K562 (cell line): ENCODE data around the gene PTAFR. TPM values are rescaled to one million over a fixed set of nuclear protein-coding genes. Genes with fewer than 3 reads are reported as not detected.

ENCODE experiments used
- ATAC-seq: fragments of 200-7000 bp; cut with Tn5 transposase; 3 replicates; pipeline ENCODE4 v1.9.1; 2020; ENCODE audit warnings: moderate library complexity
- BruUV-seq: library from RNA; stranded (reverse); fragments of 400-500 nt; replicated peaks from 2 replicates; lab custom pipeline; 2021; lab: Mats Ljungman, UMichigan
- CTCF ChIA-PET: fragments of 300-600 bp; formaldehyde crosslinking; extraction: SDS; loops from one replicate; lab custom pipeline; 2021; ENCODE audit warnings: low intra/inter-chr PET ratio; lab: Yijun Ruan, JAX
- POLR2A ChIA-PET: fragments of 300-600, 350-650 bp; sonication (Branson Sonifier 250); formaldehyde crosslinking; extraction: SDS; loops from one replicate; lab custom pipeline; 2021; ENCODE audit warnings: antibody characterized with exemption, inconsistent platforms; lab: Yijun Ruan, JAX
- DNase-seq, 4 experiments: peaks; one replicate each; pipeline versions ENCODE4 v3.0.0 to v3.0.0-alpha.2; 2011 to 2018; ENCODE audit warnings: low spot score in 3 of 4, mixed read lengths in 3 of 4; ENCODE audit errors: extremely low read depth in 1 of 4
- FAIRE-seq: peaks from 2 replicates; lab custom pipeline; 2011; peaks lifted over from hg19 to GRCh38; lab: Jason Lieb, UNC
- H2AFZ ChIP-seq: 2 replicates; pipeline ENCODE4 v1.6.0; 2011; ENCODE audit warnings: low read depth, low read length, control low read depth, inconsistent platforms
- H3K27ac ChIP-seq: fragments of 200-600 bp; 3 replicates; pipeline ENCODE4 v1.8.0; 2011; ENCODE audit warnings: low read depth, mild to moderate bottlenecking, control low read depth, inconsistent platforms, low read length, moderate library complexity, mixed read lengths; ENCODE audit errors: extremely low read depth
- H3K27me3 ChIP-seq, 2 experiments: fragments of 300-600 bp in 1 of 2; 2 replicates in 1 of 2; 3 replicates in 1 of 2; pipeline versions ENCODE4 v1.6.0 to v1.8.0; 2011; ENCODE audit warnings: inconsistent platforms in 2 of 2, low read length in 2 of 2, mild to moderate bottlenecking in 1 of 2, mixed read lengths in 1 of 2, moderate library complexity in 1 of 2; ENCODE audit not compliant: control insufficient read depth in 2 of 2, insufficient read depth in 2 of 2
- H3K36me3 ChIP-seq: fragments of 300-600 bp; 3 replicates; pipeline ENCODE4 v1.8.0; 2011; ENCODE audit warnings: mild to moderate bottlenecking, low read length, inconsistent platforms; ENCODE audit not compliant: control insufficient read depth, insufficient read depth
- H3K4me1 ChIP-seq, 2 experiments: fragments of 200-600 bp in 1 of 2; replicated peaks in 1 of 2; 2 replicates in 1 of 2; 3 replicates in 1 of 2; pipeline versions ENCODE4 v1.5.1 to v1.8.0; 2011; ENCODE audit warnings: inconsistent platforms in 2 of 2, low read length in 2 of 2, mild to moderate bottlenecking in 1 of 2, mixed read lengths in 1 of 2, moderate library complexity in 1 of 2; ENCODE audit not compliant: control insufficient read depth in 2 of 2, insufficient read depth in 2 of 2
- H3K4me2 ChIP-seq: 2 replicates; pipeline ENCODE4 v1.6.1; 2011; ENCODE audit warnings: low read length, control low read depth, inconsistent platforms, mixed read lengths; ENCODE audit not compliant: insufficient read depth
- H3K4me3 ChIP-seq: fragments of 200-600 bp; sonication (generic), shearing (Covaris generic); 2 replicates; pipeline ENCODE4 v1.5.1; 2016; ENCODE audit warnings: control low read depth, inconsistent platforms
- H3K79me2 ChIP-seq: fragments of 200-600 bp; 3 replicates; pipeline ENCODE4 v1.8.0; 2011; ENCODE audit warnings: low read length, inconsistent platforms; ENCODE audit not compliant: control insufficient read depth, insufficient read depth
- H3K9ac ChIP-seq, 2 experiments: 2 replicates each; pipeline versions ENCODE4 v1.6.0 to v1.6.1; 2011; ENCODE audit warnings: low read depth in 2 of 2, low read length in 2 of 2, control low read depth in 1 of 2, inconsistent platforms in 1 of 2, mild to moderate bottlenecking in 1 of 2, mixed read lengths in 1 of 2; ENCODE audit not compliant: insufficient read depth in 1 of 2
- H3K9me1 ChIP-seq: one replicate; pipeline ENCODE4 v1.6.0; 2011; ENCODE audit warnings: inconsistent platforms, mild to moderate bottlenecking, low read length, moderate library complexity; ENCODE audit not compliant: control insufficient read depth, insufficient read depth
- H3K9me3 ChIP-seq: replicated peaks from 2 replicates; pipeline ENCODE4 v1.5.1; 2011; ENCODE audit warnings: low read depth, low read length, inconsistent platforms; ENCODE audit not compliant: control insufficient read depth, insufficient read depth
- H4K20me1 ChIP-seq: replicated peaks from 2 replicates; pipeline ENCODE4 v1.6.1; 2011; ENCODE audit warnings: low read length, inconsistent platforms, mixed read lengths; ENCODE audit not compliant: control insufficient read depth, insufficient read depth
- BRF2 ChIP-seq: IDR thresholded peaks from 3 replicates; pipeline ENCODE4 v1.6.1; 2011; ENCODE audit warnings: borderline replicate concordance, mild to moderate bottlenecking; ENCODE audit not compliant: insufficient read length, insufficient read depth
- DEAF1 ChIP-seq: fragments of 450-650 bp; formaldehyde crosslinking; IDR thresholded peaks from 2 replicates; pipeline ENCODE4 v1.4.0; 2020; ENCODE audit warnings: mild to moderate bottlenecking, moderate library complexity
- E2F8 ChIP-seq: fragments of 450-650 bp; IDR thresholded peaks from 2 replicates; pipeline ENCODE4 v1.7.1; 2018; ENCODE audit warnings: mild to moderate bottlenecking, low read depth; ENCODE audit not compliant: partially characterized antibody
- FOXJ3 ChIP-seq: sonication (generic); formaldehyde crosslinking; IDR thresholded peaks from 2 replicates; pipeline ENCODE4 v1.4.0; 2020; ENCODE audit warnings: mild to moderate bottlenecking, missing genetic modification reagents
- GATA2 ChIP-seq: sonication (generic); formaldehyde crosslinking; IDR thresholded peaks from 2 replicates; pipeline ENCODE4 v1.4.0; 2020; ENCODE audit warnings: mild to moderate bottlenecking, missing genetic modification reagents
- HMBOX1 ChIP-seq: sonication (generic); IDR thresholded peaks from 2 replicates; pipeline ENCODE4 v1.6.1; 2016
- MECOM ChIP-seq: fragments of 250-450 bp; sonication (Bioruptor Pico); IDR thresholded peaks from 2 replicates; pipeline ENCODE4 v1.8.0; 2022; ENCODE audit warnings: inconsistent platforms
- NCOA4 ChIP-seq: fragments of 450-650 bp; IDR thresholded peaks from 2 replicates; pipeline ENCODE4 v1.6.1; 2018; ENCODE audit warnings: mild to moderate bottlenecking; ENCODE audit not compliant: partially characterized antibody
- NEUROD1 ChIP-seq: fragments of 150-350 bp; IDR thresholded peaks from 2 replicates; pipeline ENCODE4 v1.6.1; 2014; ENCODE audit warnings: borderline replicate concordance, low read length, low read depth; ENCODE audit not compliant: partially characterized antibody
- NR2F6 ChIP-seq: fragments of 450-650 bp; formaldehyde crosslinking; IDR thresholded peaks from 2 replicates; pipeline ENCODE4 v1.4.0; 2020; ENCODE audit warnings: mild to moderate bottlenecking
- NR3C1 ChIP-seq: sonication (generic); formaldehyde crosslinking; IDR thresholded peaks from 2 replicates; pipeline ENCODE4 v1.8.1; 2022; ENCODE audit warnings: missing genetic modification reagents
- RFX1 ChIP-seq: fragments of 450-650 bp; IDR thresholded peaks from 2 replicates; pipeline ENCODE4 v1.6.1; 2016; ENCODE audit warnings: mild to moderate bottlenecking, moderate library complexity
- RNF2 ChIP-seq: sonication (generic); IDR thresholded peaks from 2 replicates; pipeline ENCODE4 v1.6.1; 2016
- SREBF2 ChIP-seq: sonication (generic); formaldehyde crosslinking; IDR thresholded peaks from 2 replicates; pipeline ENCODE4 v1.4.0; 2020; ENCODE audit warnings: mild to moderate bottlenecking, missing genetic modification reagents
- THRAP3 ChIP-seq: fragments of 450-650 bp; IDR thresholded peaks from 2 replicates; pipeline ENCODE4 v1.6.1; 2016; ENCODE audit warnings: mild to moderate bottlenecking, inconsistent platforms, borderline replicate concordance
- TSC22D4 ChIP-seq: fragments of 450-650 bp; IDR thresholded peaks from 2 replicates; pipeline ENCODE4 v1.6.1; 2016; ENCODE audit warnings: missing genetic modification characterization, missing biosample characterization, control low read depth
- ZNF253 ChIP-seq: fragments of 250-450 bp; sonication (Bioruptor Pico); conservative IDR thresholded peaks from 2 replicates; pipeline ENCODE4 v1.6.1; 2021; ENCODE audit warnings: mild to moderate bottlenecking
- ZNF444 ChIP-seq: fragments of 250-450 bp; sonication (Bioruptor Pico); IDR thresholded peaks from 2 replicates; pipeline ENCODE4 v1.4.0; 2020; ENCODE audit warnings: mild to moderate bottlenecking, moderate library complexity
- ZNF77 ChIP-seq: fragments of 250-450 bp; sonication (Bioruptor Pico); IDR thresholded peaks from 2 replicates; pipeline ENCODE4 v1.5.0; 2020
- WGBS: fragments of 100-300 bp; shearing (Covaris generic); methylation state at CpG from one replicate; pipeline ENCODE4 v1.1.6; 2016; ENCODE audit warnings: low coverage, mixed read lengths; ENCODE audit not compliant: insufficient coverage; ENCODE audit errors: missing lambda C conversion rate; 5-methylcytosine and 5-hydroxymethylcytosine counted together
- in situ Hi-C: fragments of 300-500 bp; cut with MboI; formaldehyde crosslinking; loops from 4 replicates; pipeline ENCODE4 v1.15.0; 2018; ENCODE audit warnings: inconsistent platforms, mixed read lengths
- intact Hi-C: fragments of 100-400 bp; cut with micrococcal nuclease; formaldehyde crosslinking; loops from 2 replicates; pipeline ENCODE4 v1.14.2; 2022
- polyA plus RNA-seq, 8 experiments: library from polyadenylated mRNA; depleted of rRNA in 4 of 8; stranded (reverse) in 5 of 8; unstranded in 3 of 8; fragments of >200 nt; fragmentation: Nextera tagmentation in 2 of 8; fragmentation: Illumina TruSeq in 1 of 8; extraction: Ambion mirVana in 2 of 8; extraction: Trizol in 1 of 8; gene quantifications; 2 replicates each; pipeline versions ENCODE4 v1.2.1 to v1.2.3, GENCODE V29; 2011 to 2014; ENCODE audit warnings: inconsistent platforms in 1 of 8, missing spikeins in 1 of 8
- total RNA-seq, 7 experiments: library from RNA; depleted of rRNA in 6 of 7; stranded (reverse); fragments of >200 nt in 6 of 7; fragmentation: Illumina TruSeq in 2 of 7; extraction: Trizol in 2 of 7; gene quantifications; 2 replicates each; pipeline versions ENCODE4 v1.2.1 to v1.2.3, GENCODE V29; 2011 to 2021; ENCODE audit warnings: low replicate concordance in 1 of 7

Gene PTAFR
- total and polyA plus RNA-seq, 9 of the 15 experiments (the other 6 are each of a cell fraction or from before 2014, with no cell fraction given) = 0.15 to 0.55 (median 0.40) TPM; not detected in 1

GRCh38 chr1:28111157-28111556, 65.3 kb downstream of the PTAFR start:
- WGBS = 64% methylated on average over 2 of the region's 2 CpGs
- intact Hi-C loops (no loop called here), in situ Hi-C loops (no loop called here)
- DNase-seq (no peak), ATAC-seq (no peak), FAIRE-seq (no peak)
- Histone ChIP-seq H3K9me1 (no peaks in the 10 kb centered on the region), H3K27me3 (no peaks in the 10 kb centered on the region), H3K4me1 (peaks cover 4 to 18% of the 10 kb centered on the region in 2 experiments; a peak in 3 of 5 replicates), H3K9me3 (no peaks in the 10 kb centered on the region), H3K9ac (no peak overlapping the region), H3K4me2 (no peak overlapping the region), H3K27ac (no peak overlapping the region), H3K36me3 (no peaks in the 10 kb centered on the region), H3K4me3 (no peak overlapping the region), H3K79me2 (no peaks in the 10 kb centered on the region), H4K20me1 (no peaks in the 10 kb centered on the region), H2AFZ (0 out of 2 replicates have a peak overlapping the region, but pooled peaks have one; percentile 41)
- CTCF ChIA-PET = no interaction called here
- POLR2A ChIA-PET = interaction anchor here (0.7 to 2.3 kb wide), 4 partner anchors 12 to 537 kb away, joined by 3 to 10 read pairs (median 5); partner anchors contain the start of genes EYA3 and RNU11
- BruUV-seq = no TSS peak
- TF ChIP-seq ZNF253 = no peak
- no peak for TF ChIP-seq SREBF2
- 0 out of 2 replicates have a peak, but pooled peaks have one; percentile 30 for TF ChIP-seq HMBOX1
- TF ChIP-seq FOXJ3 (CRISPR knock-in tag) = 0 out of 2 replicates have a peak, but pooled peaks have one; percentile 9
- TF ChIP-seq NEUROD1 = no peak
- no peak for TF ChIP-seq ZNF444 (CRISPR knock-in tag)
- TF ChIP-seq BRF2 = no peak
- TF ChIP-seq NR3C1 = no peak
- TF ChIP-seq RFX1 = peak; percentile 32; the same call in 1 of the 2 replicates
- TF ChIP-seq TSC22D4 (tag) = no peak
- TF ChIP-seq E2F8 = no peak
- no peak for TF ChIP-seq DEAF1 (CRISPR knock-in tag)
- TF ChIP-seq NR2F6 (CRISPR knock-in tag) = no peak
- no peak for TF ChIP-seq RNF2
- no peak for TF ChIP-seq NCOA4
- no peak for TF ChIP-seq MECOM (CRISPR knock-in tag)
- TF ChIP-seq THRAP3 = no peak
- TF ChIP-seq ZNF77 (CRISPR knock-in tag) = no peak
- no peak for TF ChIP-seq GATA2 (CRISPR knock-in tag)
